ENCODE measurements around the gene UGT3A2.

Gene UGT3A2

DNA sequence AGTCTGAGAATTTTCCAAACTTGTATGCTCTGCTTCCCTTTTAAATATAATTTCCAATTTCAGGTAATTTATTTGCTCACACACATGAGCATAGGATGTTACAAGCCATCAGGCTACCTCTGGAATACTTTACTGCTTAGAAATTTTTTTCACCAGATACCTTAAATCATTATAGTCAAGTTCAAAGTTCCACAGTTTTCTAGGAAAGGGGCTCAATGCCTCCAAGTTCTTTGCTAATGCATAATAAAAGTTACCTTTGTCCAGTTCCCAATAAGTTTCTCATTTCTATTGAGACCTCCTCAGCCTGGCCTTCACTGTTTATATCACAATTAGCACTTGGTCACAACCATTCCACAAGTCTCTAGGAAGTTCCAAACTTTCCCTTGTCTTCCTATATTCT is 59.3 kb downstream of the UGT3A2 start:
- DNase-seq: no peak

DNA sequence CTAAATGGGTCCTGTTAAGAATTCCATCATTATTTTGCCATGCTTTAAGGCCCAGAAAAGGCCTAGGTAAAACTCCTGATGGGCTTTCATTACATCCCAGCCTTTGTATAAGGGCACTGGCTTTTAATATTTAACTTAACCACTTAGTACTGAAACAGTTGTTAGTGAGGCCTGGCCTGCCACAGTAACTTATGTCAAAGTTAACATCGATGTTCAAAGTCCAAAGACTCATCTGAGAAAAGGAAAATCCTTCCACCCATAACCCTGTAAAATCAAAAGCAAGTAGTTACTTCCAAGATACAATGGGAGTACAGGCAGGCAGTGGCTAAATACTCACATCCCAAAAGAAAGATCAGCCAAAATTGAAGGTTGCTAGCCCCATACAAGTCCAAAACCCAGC is 60.5 kb downstream of the UGT3A2 start:
- no peak for DNase-seq

DNA sequence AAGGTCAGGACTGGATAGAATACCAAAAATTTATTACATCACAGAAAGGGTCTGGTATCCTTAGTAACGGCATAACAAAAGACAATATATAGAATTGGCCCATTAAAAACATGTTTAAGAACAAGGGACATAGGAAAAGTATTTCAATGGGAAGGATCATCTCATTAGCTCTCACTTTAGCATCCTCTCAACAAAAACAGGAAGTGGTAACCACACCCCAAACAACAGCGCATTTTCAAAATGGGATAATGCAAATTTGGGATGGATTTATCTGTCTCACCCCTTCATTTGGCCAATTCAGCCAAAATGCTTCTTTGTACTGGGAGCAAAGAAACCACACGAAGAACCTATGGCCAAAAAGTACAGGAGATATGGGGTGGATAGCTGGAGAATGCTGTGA is 65.7 kb downstream of the UGT3A2 start:
- no peak for DNase-seq

DNA sequence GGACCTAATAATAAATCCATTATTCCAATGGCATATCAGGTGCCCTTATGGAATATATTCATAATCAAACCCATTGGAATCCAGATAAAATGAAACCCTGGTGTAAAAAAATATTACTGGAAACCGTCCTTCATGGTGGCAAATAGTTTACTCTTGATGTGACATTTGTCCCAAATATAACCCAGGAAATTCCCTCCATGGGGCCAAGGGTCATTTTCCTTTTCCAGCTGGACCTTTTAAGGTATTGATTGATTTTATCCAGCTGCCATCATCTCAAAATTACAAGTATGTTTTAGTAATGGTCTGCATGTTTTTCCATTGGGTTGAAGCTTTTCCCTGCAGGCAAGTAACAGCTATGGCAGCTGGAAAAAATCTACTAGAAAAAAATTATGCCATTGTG is 67.1 kb downstream of the UGT3A2 start:
- DNase-seq: no peak

DNA sequence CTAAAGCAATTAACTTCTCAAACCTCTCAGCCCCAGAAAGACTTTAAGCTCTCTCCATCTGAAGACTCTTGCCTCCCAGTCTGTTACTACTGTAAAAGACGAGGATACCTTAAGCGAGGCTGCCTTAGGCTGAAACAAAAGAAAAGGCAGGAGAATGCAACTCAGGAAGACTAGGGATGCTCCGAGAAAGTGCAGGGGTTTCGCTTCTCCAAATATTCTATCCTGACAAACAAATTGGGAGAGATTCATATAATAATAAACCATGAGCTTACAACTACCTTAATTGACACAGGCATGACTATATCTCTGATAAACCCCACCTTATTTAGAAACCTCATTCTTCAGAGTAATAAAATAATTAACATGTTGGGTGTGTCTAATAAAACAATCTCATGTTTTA is 70.6 kb downstream of the UGT3A2 start:
- DNase-seq: no peak

DNA sequence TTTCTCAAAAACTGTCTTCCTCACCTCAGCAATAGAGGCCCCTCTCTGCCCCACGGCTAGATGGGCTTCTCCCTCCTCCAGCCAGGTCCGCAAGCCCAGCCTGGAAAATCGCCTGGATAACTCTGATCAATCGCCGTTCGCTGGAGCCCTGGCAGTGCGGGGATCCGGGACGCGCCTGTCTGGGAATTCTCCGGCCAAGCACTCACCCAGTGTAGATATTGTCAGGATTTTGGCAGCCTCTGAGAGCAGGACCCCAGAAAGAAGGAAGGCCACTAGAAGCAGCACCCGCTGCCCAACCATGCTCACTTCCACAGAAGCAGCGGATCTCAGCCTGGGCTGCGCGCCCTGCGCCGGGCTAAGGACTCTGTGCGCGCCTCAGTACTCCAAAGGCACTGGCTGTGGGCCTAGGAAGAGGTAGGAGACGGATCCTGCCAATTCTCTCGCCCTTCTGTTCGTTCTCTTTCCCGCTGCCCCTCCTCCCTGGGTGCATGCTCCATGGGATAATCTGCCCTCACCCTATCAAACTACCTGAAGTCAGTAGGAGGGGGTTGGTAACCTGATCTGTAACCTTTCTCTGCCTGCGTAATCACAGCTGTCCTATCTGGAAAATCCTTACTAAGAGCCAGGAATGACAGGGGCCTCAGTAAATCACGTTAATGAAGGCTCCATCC is 75.6 kb downstream of the UGT3A2 start, which contains the start of gene UGT3A1:
UGT3A1 (minus strand) TSS at position 450 of the 671 bp plus-strand sequence; CDS start at position 300, 150 bp downstream.
- DNase-seq: peak; percentile 72

DNA sequence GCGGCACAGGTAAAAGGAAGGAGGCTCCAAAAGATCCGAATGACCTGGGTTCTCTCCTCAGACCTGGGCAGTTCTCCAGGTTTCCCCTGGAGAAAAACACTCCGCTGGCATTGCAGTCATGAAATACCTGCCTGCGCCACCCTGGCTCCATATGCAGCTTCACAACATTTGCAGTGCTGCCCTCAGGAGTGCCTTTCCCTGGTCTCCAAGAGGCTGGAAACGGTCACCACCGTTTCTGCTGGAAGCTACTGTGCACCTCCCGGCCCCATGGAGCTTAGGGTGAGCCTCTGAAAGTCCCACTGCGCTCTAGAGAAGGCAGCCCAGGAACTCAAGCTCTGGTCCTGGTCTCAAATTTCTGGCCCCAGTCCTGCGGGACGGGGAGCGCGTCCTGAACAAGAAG is 76.2 kb downstream of the UGT3A2 start:
- no peak for DNase-seq

DNA sequence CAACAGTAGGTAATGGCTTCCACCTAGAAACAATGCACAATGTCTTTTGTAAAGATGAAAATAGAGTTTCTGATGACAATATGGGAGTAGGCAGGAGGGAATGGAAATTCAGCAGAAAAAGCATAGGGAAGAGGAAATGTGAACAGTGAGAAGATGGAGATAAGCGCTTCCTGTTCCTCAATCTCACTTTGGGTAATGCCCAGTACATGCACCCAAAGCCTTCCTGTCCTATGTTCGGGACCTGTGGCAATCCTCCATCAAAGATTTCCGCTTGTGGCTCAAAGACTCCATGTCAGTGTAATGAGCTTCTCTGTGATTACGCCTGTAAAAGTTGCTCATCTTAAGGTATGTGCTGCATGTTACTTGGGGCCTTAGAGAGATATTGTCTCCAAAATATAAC is 78.2 kb downstream of the UGT3A2 start:
- no peak for DNase-seq

DNA sequence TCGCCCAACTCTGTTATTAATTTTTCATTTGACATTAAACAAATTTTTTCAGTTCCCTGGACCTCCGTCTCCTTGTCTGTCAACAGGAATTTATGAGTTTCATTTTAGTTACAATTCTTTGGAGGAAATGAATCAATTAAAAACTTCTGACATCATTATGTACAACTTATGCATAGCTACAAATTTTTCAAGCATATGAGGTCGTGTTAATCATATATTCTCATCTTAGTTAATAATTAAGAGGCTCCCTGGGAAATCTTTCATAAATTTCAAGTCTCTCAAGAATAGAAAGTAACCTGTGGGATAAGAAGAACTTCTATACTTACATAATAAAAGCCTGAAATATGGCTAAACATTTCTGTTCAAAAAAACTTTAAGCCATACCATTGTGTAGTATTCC is 78.9 kb downstream of the UGT3A2 start:
- DNase-seq: no peak

Data from right kidney (tissue), 1 donor.